ENCODE results near the gene GPR141. TPM values are rescaled to one million over a fixed set of nuclear protein-coding genes. Genes with fewer than 3 reads are reported as not detected.
A peak's percentile ranks its signal among the peaks of the same experiment; 100 is the strongest.

Gene GPR141
- total and polyA plus RNA-seq, 4 donors, result 0.88 to 4.2 (median 1.2) TPM; not detected in 1

GRCh38 chr7:37771801-37772200 is 88.2 kb downstream of the GPR141 start:
- H3K9me3 ChIP-seq (ENCODE audit: control insufficient read depth, low read length), result no peaks in the 10 kb centered on the region
- H3K4me1 ChIP-seq (ENCODE audit: control insufficient read depth in 1 of 2, insufficient read depth in 2 of 2, low read length in 2 of 2), result no peaks in the 10 kb centered on the region
- no peak overlapping the region for H3K4me3 ChIP-seq (ENCODE audit: low read length in 2 of 2)
- H3K36me3 ChIP-seq (ENCODE audit: control insufficient read depth in 1 of 2, insufficient read depth in 2 of 2, low read length in 1 of 2), result no peaks in the 10 kb centered on the region
- intact Hi-C loops (cut with DNase I), result no loop called here
- 82 to 84% methylated on average over 1 of the region's 1 CpG for WGBS, 2 donors
- no peak overlapping the region for H3K27ac ChIP-seq (ENCODE audit: low read depth in 1 of 2, low read length in 2 of 2)
- DNase-seq (no peak), ATAC-seq (ENCODE audit: low FRiP score) (no peak)
- H3K27me3 ChIP-seq (ENCODE audit: control insufficient read depth in 1 of 2, insufficient read depth in 2 of 2, low read length in 1 of 2), result no peaks in the 10 kb centered on the region

DNA sequence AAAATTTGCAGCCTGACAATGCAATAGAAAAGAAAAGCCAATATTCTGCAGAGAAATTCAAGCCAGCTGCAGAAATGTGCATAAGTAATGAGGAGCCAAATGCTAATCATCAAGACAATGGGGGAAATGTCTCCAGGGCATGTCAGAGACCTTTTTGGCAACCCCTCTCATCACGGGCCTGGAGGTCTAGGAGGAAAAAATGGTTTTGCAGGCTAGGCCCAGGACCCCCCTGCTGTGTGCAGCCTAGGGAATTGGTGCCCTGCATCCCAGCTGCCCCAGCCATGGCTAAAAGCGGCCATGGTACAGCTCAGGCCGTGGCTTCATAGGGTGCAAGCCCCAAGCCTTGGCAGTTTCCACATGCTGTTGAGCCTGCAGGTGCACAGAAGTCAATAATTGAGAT is 92.4 kb downstream of the GPR141 start:
- intact Hi-C loops (cut with DNase I), result no loop called here
- no peak for DNase-seq
- Histone ChIP-seq H3K27me3 (ENCODE audit: control insufficient read depth in 1 of 2, insufficient read depth in 2 of 2, low read length in 1 of 2) (no peaks in the 10 kb centered on the region), H3K9me3 (ENCODE audit: control insufficient read depth, low read length) (no peaks in the 10 kb centered on the region), H3K27ac (ENCODE audit: low read depth in 1 of 2, low read length in 2 of 2) (no peak overlapping the region), H3K4me3 (ENCODE audit: low read length in 2 of 2) (no peak overlapping the region), H3K36me3 (ENCODE audit: control insufficient read depth in 1 of 2, insufficient read depth in 2 of 2, low read length in 1 of 2) (no peaks in the 10 kb centered on the region), H3K4me1 (ENCODE audit: control insufficient read depth in 1 of 2, insufficient read depth in 2 of 2, low read length in 2 of 2) (no peaks in the 10 kb centered on the region)
- ATAC-seq (ENCODE audit: low FRiP score), result no peak
- WGBS, 2 donors, result 80 to 86% methylated on average over 3 of the region's 3 CpGs

DNA sequence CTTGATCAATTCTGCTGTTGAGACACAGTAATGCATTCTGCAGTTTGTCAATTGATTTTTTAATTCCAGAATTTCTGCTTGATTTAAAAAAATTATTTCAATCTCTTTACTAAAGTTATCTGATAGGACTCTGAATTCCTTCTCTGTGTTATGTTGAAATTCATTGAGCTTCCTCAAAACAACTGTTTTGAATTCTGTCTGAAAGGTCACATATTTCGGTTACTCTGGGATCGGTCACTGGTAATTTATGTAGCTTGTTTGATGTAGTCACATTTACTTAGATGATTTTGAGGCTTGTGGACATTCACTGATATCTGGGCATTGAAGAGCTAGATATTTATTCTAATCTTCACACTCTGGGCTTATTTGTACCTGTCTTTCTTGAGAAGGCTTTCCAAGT is 97.6 kb downstream of the GPR141 start:
- Histone ChIP-seq H3K9me3 (ENCODE audit: control insufficient read depth, low read length) (peaks cover 1% of the 10 kb centered on the region), H3K27ac (ENCODE audit: low read depth in 1 of 2, low read length in 2 of 2) (no peak overlapping the region), H3K4me1 (ENCODE audit: control insufficient read depth in 1 of 2, insufficient read depth in 2 of 2, low read length in 2 of 2) (peaks cover 0 to 2% of the 10 kb centered on the region in 2 donors), H3K27me3 (ENCODE audit: control insufficient read depth in 1 of 2, insufficient read depth in 2 of 2, low read length in 1 of 2) (no peaks in the 10 kb centered on the region), H3K4me3 (ENCODE audit: low read length in 2 of 2) (no peak overlapping the region), H3K36me3 (ENCODE audit: control insufficient read depth in 1 of 2, insufficient read depth in 2 of 2, low read length in 1 of 2) (no peaks in the 10 kb centered on the region)
- 57 to 64% methylated on average over 2 of the region's 2 CpGs for WGBS, 2 donors
- intact Hi-C loops (cut with DNase I), result no loop called here
- ATAC-seq (ENCODE audit: low FRiP score), result no peak
- DNase-seq, result no peak

DNA sequence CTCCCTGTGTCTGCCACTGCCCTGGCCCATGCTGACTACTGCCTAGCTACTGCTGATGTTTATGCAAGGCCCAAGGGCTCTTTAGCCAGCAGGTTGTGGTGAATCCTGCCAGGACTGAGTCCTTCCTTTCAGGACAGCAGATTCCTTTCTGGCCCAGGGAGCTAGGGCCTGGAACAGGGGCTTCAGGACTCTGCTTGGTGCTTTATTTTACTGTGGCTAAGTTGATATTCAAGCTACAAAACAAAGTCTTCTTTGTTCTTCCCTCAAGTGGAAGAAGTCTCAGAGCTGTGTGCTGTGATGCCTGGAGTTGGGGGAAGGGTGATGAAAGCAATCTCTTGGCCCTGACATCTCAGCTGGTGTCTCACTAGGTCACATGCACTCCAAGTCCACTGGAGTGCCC is 98.6 kb downstream of the GPR141 start:
- intact Hi-C loops (cut with DNase I), result no loop called here
- Histone ChIP-seq H3K4me3 (ENCODE audit: low read length in 2 of 2) (no peak overlapping the region), H3K36me3 (ENCODE audit: control insufficient read depth in 1 of 2, insufficient read depth in 2 of 2, low read length in 1 of 2) (no peaks in the 10 kb centered on the region), H3K27me3 (ENCODE audit: control insufficient read depth in 1 of 2, insufficient read depth in 2 of 2, low read length in 1 of 2) (no peaks in the 10 kb centered on the region), H3K9me3 (ENCODE audit: control insufficient read depth, low read length) (peaks cover 1% of the 10 kb centered on the region), H3K27ac (ENCODE audit: low read depth in 1 of 2, low read length in 2 of 2) (no peak overlapping the region), H3K4me1 (ENCODE audit: control insufficient read depth in 1 of 2, insufficient read depth in 2 of 2, low read length in 2 of 2) (peaks cover 0 to 2% of the 10 kb centered on the region in 2 donors)
- no peak for ATAC-seq (ENCODE audit: low FRiP score)
- DNase-seq, result peak in 1 of 2 donors; percentile 44

DNA sequence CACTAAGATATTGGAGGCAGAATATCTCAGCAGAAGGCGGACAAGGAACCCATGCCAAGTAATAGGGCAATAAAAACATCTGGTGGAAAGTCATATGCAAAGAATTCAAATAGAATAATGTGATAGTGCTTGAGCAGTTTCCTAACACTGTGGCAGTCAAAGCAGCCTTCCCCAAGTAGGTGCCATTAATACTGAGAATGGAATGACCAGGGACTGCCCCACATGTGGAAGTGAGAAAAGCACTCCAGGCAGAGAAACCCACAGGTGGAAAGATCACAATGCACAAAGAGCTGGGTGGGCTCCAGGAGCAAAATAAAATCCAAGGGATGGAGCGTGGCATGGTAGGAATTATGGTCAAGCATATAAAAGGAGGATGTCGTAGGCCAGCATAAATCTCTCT is 100.4 kb downstream of the GPR141 start:
- WGBS, 2 donors, result 61 to 76% methylated on average over 3 of the region's 3 CpGs
- Histone ChIP-seq H3K27me3 (ENCODE audit: control insufficient read depth in 1 of 2, insufficient read depth in 2 of 2, low read length in 1 of 2) (no peaks in the 10 kb centered on the region), H3K36me3 (ENCODE audit: control insufficient read depth in 1 of 2, insufficient read depth in 2 of 2, low read length in 1 of 2) (no peaks in the 10 kb centered on the region), H3K27ac (ENCODE audit: low read depth in 1 of 2, low read length in 2 of 2) (no peak overlapping the region), H3K4me1 (ENCODE audit: control insufficient read depth in 1 of 2, insufficient read depth in 2 of 2, low read length in 2 of 2) (peaks cover 0 to 2% of the 10 kb centered on the region in 2 donors), H3K9me3 (ENCODE audit: control insufficient read depth, low read length) (peaks cover 1% of the 10 kb centered on the region), H3K4me3 (ENCODE audit: low read length in 2 of 2) (no peak overlapping the region)
- DNase-seq (no peak), ATAC-seq (ENCODE audit: low FRiP score) (no peak)
- intact Hi-C loops (cut with DNase I), result no loop called here

GRCh38 chr7:37786741-37787569 is 103.4 kb downstream of the GPR141 start:
- Histone ChIP-seq H3K4me3 (ENCODE audit: low read length in 2 of 2) (no peak overlapping the region), H3K27ac (ENCODE audit: low read depth in 1 of 2, low read length in 2 of 2) (no peak overlapping the region), H3K36me3 (ENCODE audit: control insufficient read depth in 1 of 2, insufficient read depth in 2 of 2, low read length in 1 of 2) (no peaks in the 10 kb centered on the region), H3K9me3 (ENCODE audit: control insufficient read depth, low read length) (peaks cover 1% of the 10 kb centered on the region), H3K27me3 (ENCODE audit: control insufficient read depth in 1 of 2, insufficient read depth in 2 of 2, low read length in 1 of 2) (no peaks in the 10 kb centered on the region), H3K4me1 (ENCODE audit: control insufficient read depth in 1 of 2, insufficient read depth in 2 of 2, low read length in 2 of 2) (peaks cover 0 to 2% of the 10 kb centered on the region in 2 donors)
- DNase-seq (no peak), ATAC-seq (ENCODE audit: low FRiP score) (no peak)
- intact Hi-C loops (cut with DNase I), result no loop called here
- 67 to 70% methylated on average over 6 of the region's 6 CpGs for WGBS, 2 donors

Other genes with a start within 250 kb of the GPR141 start
- 10 to 100 TPM; 38.8 to 86.9 TPM for gene ELMO1, start 234.9 kb upstream of the GPR141 start, total RNA-seq
- gene ELMO1, start 234.9 kb upstream of the GPR141 start, polyA plus RNA-seq, result 10 to 100 TPM in 1 of 2 donors, 1 to 10 TPM in 1; 1.8 to 10.9 TPM
- gene NME8, start 164.8 kb downstream of the GPR141 start, total RNA-seq, result 1 to 10 TPM; 1.2 to 2.0 TPM
- 1 to 10 TPM in 1 of 2 donors, not detected in 1; 4.9 TPM for gene NME8, start 164.8 kb downstream of the GPR141 start, polyA plus RNA-seq
- 100 to 1,000 TPM in 1 of 2 donors, 10 to 100 TPM in 1; 98.6 to 302 TPM for gene SFRP4, start 233.1 kb downstream of the GPR141 start, total RNA-seq
- 10 to 100 TPM; 15.9 to 21.6 TPM for gene SFRP4, start 233.1 kb downstream of the GPR141 start, polyA plus RNA-seq
- 10 to 100 TPM; 35.6 to 39.0 TPM for gene EPDR1, start 236.9 kb downstream of the GPR141 start, total RNA-seq
- gene EPDR1, start 236.9 kb downstream of the GPR141 start, polyA plus RNA-seq, result 10 to 100 TPM; 31.3 to 44.0 TPM